GM10248 (cell line): ENCODE results near the gene LDLRAD4.
A peak's percentile ranks its signal among the peaks of the same experiment; 100 is the strongest.

Source experiments
- CTCF ChIA-PET: fragments of 300-600 bp; sonication (Branson Sonifier 250); formaldehyde crosslinking; extraction: SDS; loops from one replicate; lab custom pipeline; 2021; ENCODE audit warnings: antibody characterized with exemption; lab: Yijun Ruan, JAX
- POLR2A ChIA-PET: fragments of 350-650 bp; sonication (Branson Sonifier 250); formaldehyde crosslinking; extraction: SDS; loops from one replicate; lab custom pipeline; 2020; ENCODE audit warnings: antibody characterized with exemption; lab: Yijun Ruan, JAX
- DNase-seq: peaks from one replicate; pipeline ENCODE4 v3.0.0; 2012; ENCODE audit errors: extremely low spot score
- CTCF ChIP-seq: IDR thresholded peaks from 2 replicates; pipeline ENCODE4 v1.5.1; 2012; ENCODE audit warnings: mild to moderate bottlenecking, low read depth; ENCODE audit errors: extremely low read depth, missing control alignments, control extremely low read depth

Gene LDLRAD4

GRCh38 chr18:13566941-13567746 lies 348.6 kb downstream of the LDLRAD4 start:
- CTCF ChIA-PET, result interaction anchor here (0.9 to 3.4 kb wide), 13 partner anchors 9 to 56 kb away, joined by 3 to 13 read pairs (median 5); no protein-coding TSS in a partner anchor
- TF ChIP-seq CTCF, result no peak
- POLR2A ChIA-PET, result interaction anchor here (0.6 to 5.0 kb wide), 8 partner anchors 8 to 1204 kb away, joined by 3 to 159 read pairs (median 5); no protein-coding TSS in a partner anchor
- peak; percentile 79 for DNase-seq

GRCh38 chr18:13568443-13569392 lies 350.2 kb downstream of the LDLRAD4 start:
- no peak for TF ChIP-seq CTCF
- ChIA-PET CTCF (interaction anchor here (1.7 to 3.4 kb wide), 4 partner anchors 9 to 41 kb away, joined by 4 to 13 read pairs (median 10); no protein-coding TSS in a partner anchor), POLR2A (interaction anchor here (0.6 to 5.0 kb wide), 4 partner anchors 8 to 43 kb away, joined by 3 to 159 read pairs (median 36); no protein-coding TSS in a partner anchor)
- peak; percentile 78 for DNase-seq

GRCh38 chr18:13570216-13570615 lies 351.7 kb downstream of the LDLRAD4 start:
- POLR2A ChIA-PET, result no interaction called here
- no peak for TF ChIP-seq CTCF

GRCh38 chr18:13570856-13571495 lies 352.4 kb downstream of the LDLRAD4 start:
- TF ChIP-seq CTCF, result no peak
- ChIA-PET POLR2A (interaction anchor here (1.6 kb wide), 1 partner anchor 41 kb away, joined by 6 read pairs; no protein-coding TSS in a partner anchor), CTCF (interaction anchor here (0.9 to 1.8 kb wide), 3 partner anchors 9 to 14 kb away, joined by 3 to 8 read pairs (median 4); no protein-coding TSS in a partner anchor)
- no peak for DNase-seq

More at GRCh38 chr18:13570216-13570615, 351.7 kb downstream of the LDLRAD4 start:
- DNase-seq, result no peak
- CTCF ChIA-PET, result interaction anchor here (0.7 to 1.8 kb wide), 4 partner anchors 9 to 18 kb away, joined by 3 to 4 read pairs (median 4); no protein-coding TSS in a partner anchor

GRCh38 chr18:13572148-13572547 lies 353.6 kb downstream of the LDLRAD4 start:
- CTCF ChIA-PET, result interaction anchor here (1.4 kb wide), 1 partner anchor 14 kb away, joined by 8 read pairs; no protein-coding TSS in a partner anchor
- no peak for TF ChIP-seq CTCF
- POLR2A ChIA-PET, result interaction anchor here (1.6 kb wide), 1 partner anchor 40 kb away, joined by 6 read pairs; no protein-coding TSS in a partner anchor
- no peak for DNase-seq
